GM10266 (cell line): Measurements from ENCODE around the gene FSTL4.

Experiments
- DNase-seq: peaks from one replicate; pipeline ENCODE4 v3.0.0; 2012; ENCODE audit errors: extremely low spot score
- CTCF ChIP-seq: IDR thresholded peaks from 2 replicates; pipeline ENCODE4 v1.5.1; 2012; ENCODE audit warnings: mild to moderate bottlenecking, low read depth; ENCODE audit not compliant: control insufficient read depth, insufficient read depth; ENCODE audit errors: missing control alignments

The FSTL4 gene

DNA sequence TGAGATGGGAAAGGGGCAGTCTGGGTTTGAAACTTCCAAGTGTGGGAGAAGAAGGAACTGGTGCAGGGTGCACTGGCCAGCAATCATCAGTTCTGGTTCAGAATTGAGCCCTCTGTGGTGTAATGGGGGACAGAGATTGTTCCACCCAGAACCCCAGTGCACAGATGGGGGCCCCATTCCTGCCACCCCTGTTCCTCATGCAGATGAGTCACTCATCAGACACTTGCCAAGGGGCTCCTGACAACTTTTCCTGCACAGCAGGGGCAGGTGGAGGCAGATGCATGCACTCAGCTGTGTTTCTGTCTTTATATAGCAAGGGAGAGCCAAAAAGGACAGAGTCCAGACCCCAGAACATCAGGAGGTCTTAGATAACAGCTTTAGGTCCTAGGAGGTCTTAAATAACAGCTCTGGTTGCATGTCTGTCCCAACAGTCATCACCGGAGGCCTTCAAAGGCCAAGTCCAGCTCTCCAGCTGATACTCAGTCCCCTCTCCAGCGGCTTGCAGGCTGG is 307.6 kb downstream of the FSTL4 start:
- TF ChIP-seq CTCF, result no peak
- no peak for DNase-seq

DNA sequence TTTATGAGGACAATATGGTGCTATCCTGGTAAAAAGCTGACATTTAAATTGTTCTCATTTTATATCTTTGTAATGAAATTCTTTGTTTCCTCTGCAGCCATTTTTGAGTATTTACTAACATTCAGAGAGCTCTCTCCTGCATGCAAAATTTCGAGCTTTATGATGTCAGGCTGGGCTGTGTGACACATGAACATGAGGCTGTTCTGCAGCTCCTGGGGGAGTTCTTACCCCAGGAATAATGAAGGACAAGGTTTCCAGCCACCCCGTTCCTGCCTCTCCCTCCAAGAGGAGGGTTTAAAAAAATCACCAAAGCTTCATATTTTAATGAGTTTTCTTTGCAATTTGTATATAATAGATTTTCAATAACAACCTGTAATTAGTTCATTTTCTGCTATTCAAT is 308.2 kb downstream of the FSTL4 start:
- DNase-seq, result no peak
- TF ChIP-seq CTCF, result no peak

DNA sequence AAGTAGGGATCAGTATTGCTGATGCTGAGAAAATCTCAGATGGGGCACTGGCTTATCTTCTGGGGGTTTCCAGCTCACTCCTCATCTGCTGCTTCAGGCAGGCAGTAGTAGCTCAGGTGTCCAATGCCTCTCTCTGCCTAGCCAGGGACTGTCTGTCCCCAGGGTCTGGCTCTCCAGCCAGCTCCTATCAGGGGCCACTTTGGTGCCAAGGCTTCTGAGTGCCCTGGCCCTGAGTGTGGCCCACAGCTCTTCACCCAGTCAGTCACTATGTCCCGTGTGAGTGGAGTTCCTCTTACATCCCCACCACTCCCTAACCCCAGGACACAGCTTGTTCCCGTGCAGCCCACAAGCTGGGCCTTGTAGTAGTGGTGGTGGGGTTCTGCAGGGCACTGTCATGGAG is 309.0 kb downstream of the FSTL4 start:
- TF ChIP-seq CTCF, result no peak
- no peak for DNase-seq

DNA sequence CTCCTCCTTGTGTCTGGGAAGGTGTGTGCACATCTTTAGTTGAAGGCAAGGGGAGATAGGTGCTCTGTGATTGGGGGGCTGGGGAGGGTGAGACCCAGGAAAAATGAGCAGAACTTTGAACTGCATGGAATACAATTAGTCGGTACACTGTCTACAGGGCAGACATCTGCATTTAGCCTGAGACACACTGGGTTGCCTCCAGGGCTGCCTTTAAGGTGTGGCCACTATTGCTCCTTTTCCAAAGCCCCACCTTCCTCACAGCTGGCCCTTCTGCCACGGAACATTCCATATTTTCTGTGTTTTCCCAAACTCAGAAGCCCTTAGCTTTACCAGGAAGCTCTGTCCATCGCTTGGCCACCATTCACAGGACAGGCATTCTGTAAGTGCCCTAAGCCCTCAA is 312.6 kb downstream of the FSTL4 start:
- no peak for TF ChIP-seq CTCF
- no peak for DNase-seq

- no peak for DNase-seq
- no peak for TF ChIP-seq CTCF
Observed at GRCh38 chr5:133299021-133299420, 313.3 kb downstream of the FSTL4 start.

DNA sequence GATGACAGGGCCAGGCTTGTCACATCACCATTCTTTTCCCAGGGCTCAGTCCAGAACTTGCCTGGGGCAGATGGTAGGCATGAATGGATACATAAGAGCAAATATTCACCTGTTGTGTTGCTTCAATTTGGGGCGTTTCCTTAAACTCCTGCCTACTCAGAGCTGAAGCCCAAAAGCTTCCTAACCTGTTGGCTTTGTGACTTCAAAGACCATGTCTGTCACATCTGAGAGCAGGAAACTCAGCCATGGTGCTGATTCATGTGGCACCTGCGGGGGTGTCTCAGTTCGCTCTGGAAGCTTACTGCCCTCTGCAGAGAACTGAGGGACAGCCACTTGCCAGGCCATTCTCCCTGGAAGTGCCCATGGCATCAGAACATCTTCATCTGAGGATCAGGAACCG is 313.9 kb downstream of the FSTL4 start:
- TF ChIP-seq CTCF, result no peak
- DNase-seq, result no peak

- TF ChIP-seq CTCF, result no peak
- DNase-seq, result no peak
Observed at GRCh38 chr5:133297293-133297692, 315.0 kb downstream of the FSTL4 start.

DNA sequence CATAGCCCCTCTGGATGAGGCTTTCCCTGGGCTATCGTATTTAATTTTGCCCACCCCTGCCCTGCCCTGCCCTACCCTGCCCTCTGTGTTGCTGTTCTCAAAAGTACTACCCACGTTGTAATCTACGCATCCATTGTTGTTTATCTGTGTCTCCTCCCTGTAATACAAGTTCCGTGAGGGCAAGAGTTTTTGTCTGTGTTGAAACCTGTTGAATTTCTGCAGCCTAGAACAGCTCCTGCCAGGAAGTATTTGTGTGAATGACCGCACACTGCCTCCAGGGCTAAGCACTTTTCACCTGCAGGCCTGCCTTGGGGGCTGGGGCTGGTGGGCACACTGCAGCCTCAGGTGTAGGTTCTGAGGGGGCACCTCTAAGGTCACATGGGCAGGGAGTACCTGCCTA is 315.7 kb downstream of the FSTL4 start:
- no peak for TF ChIP-seq CTCF
- no peak for DNase-seq
